ENCODE measurements around the gene PSMD5.

PSMD5 gene

DNA sequence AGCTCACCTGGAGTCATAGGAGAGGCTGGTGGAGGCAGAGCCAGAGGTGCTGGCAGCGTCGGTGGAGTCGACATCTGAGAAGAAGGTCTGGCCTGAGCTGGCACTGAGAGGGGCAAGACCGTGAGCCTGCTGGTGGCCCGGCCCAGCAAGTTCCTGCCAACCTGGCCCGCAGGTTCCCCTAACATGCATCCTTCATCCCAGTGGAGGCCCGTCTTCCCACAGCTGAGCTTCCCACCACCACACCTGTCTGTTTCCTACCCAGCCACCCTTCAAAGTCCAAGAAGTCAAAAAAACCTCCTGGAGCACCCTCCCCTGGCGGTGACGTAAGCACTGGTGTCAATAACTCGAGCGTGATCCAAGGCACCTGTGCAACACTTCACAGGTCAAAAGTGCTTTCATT lies 17.4 kb upstream of the PSMD5 start:
- TF ChIP-seq PATZ1 (CRISPR knock-in tag; IDR thresholded peaks at IDR 0.05; ENCODE audit: borderline replicate concordance) (no peak), ISL1 (CRISPR knock-in tag; IDR thresholded peaks at IDR 0.05) (no peak), RARB (CRISPR knock-in tag; IDR thresholded peaks at IDR 0.05) (no peak), TCF4 (CRISPR knock-in tag; IDR thresholded peaks at IDR 0.05; ENCODE audit: borderline replicate concordance) (no peak), SNAI2 (CRISPR knock-in tag; IDR thresholded peaks at IDR 0.05) (no peak), POU6F1 (CRISPR knock-in tag; IDR thresholded peaks at IDR 0.05; ENCODE audit: borderline replicate concordance, low read depth) (no peak), TOX (CRISPR knock-in tag; IDR thresholded peaks at IDR 0.05; ENCODE audit: borderline replicate concordance) (no peak), ZC3H10 (CRISPR knock-in tag; IDR thresholded peaks at IDR 0.05) (no peak), ZFP30 (CRISPR knock-in tag; IDR thresholded peaks at IDR 0.05) (no peak), ZNF8 (CRISPR knock-in tag; IDR thresholded peaks at IDR 0.05) (no peak), BACH2 (CRISPR knock-in tag; IDR thresholded peaks at IDR 0.05; ENCODE audit: borderline replicate concordance) (no peak), GLIS3 (CRISPR knock-in tag; IDR thresholded peaks at IDR 0.05) (no peak), TSHZ2 (CRISPR knock-in tag; IDR thresholded peaks at IDR 0.05) (no peak), PPARA (CRISPR knock-in tag; IDR thresholded peaks at IDR 0.05; ENCODE audit: borderline replicate concordance) (no peak), ZNF565 (CRISPR knock-in tag; conservative IDR thresholded peaks at IDR 0.05; ENCODE audit: low read depth) (no peak), CREB5 (CRISPR knock-in tag; IDR thresholded peaks at IDR 0.05; ENCODE audit: low read depth) (no peak)
- no peak for ATAC-seq

- no peak for ATAC-seq
These were observed 16.6 kb upstream of the PSMD5 start for GRCh38 chr9:120859361-120859760.

More at GRCh38 chr9:120859361-120859760, 16.6 kb upstream of the PSMD5 start:
- no peak for TF ChIP-seq CREB5 (CRISPR knock-in tag; IDR thresholded peaks at IDR 0.05; ENCODE audit: low read depth)
- no peak for TF ChIP-seq ISL1 (CRISPR knock-in tag; IDR thresholded peaks at IDR 0.05)
- no peak for TF ChIP-seq ZFP30 (CRISPR knock-in tag; IDR thresholded peaks at IDR 0.05)
- TF ChIP-seq GLIS3 (CRISPR knock-in tag; IDR thresholded peaks at IDR 0.05), result no peak
- TF ChIP-seq PPARA (CRISPR knock-in tag; IDR thresholded peaks at IDR 0.05; ENCODE audit: borderline replicate concordance), result no peak
- TF ChIP-seq OSR1 (CRISPR knock-in tag; IDR thresholded peaks at IDR 0.05), result no peak
- TF ChIP-seq ZNF565 (CRISPR knock-in tag; conservative IDR thresholded peaks at IDR 0.05; ENCODE audit: low read depth), result no peak
- no peak for TF ChIP-seq ZC3H10 (CRISPR knock-in tag; IDR thresholded peaks at IDR 0.05)
- TF ChIP-seq ZNF70 (CRISPR knock-in tag; IDR thresholded peaks at IDR 0.05), result no peak
- no peak for TF ChIP-seq TCF4 (CRISPR knock-in tag; IDR thresholded peaks at IDR 0.05; ENCODE audit: borderline replicate concordance)
- no peak for TF ChIP-seq SNAI2 (CRISPR knock-in tag; IDR thresholded peaks at IDR 0.05)
- no peak for TF ChIP-seq PATZ1 (CRISPR knock-in tag; IDR thresholded peaks at IDR 0.05; ENCODE audit: borderline replicate concordance)
- no peak for TF ChIP-seq CSDC2 (CRISPR knock-in tag; IDR thresholded peaks at IDR 0.05)
- TF ChIP-seq ARNTL (CRISPR knock-in tag; IDR thresholded peaks at IDR 0.05; ENCODE audit: borderline replicate concordance, low read depth), result no peak
- no peak for TF ChIP-seq BACH2 (CRISPR knock-in tag; IDR thresholded peaks at IDR 0.05; ENCODE audit: borderline replicate concordance)

All from SK-N-SH treated with all-trans-retinoic acid at 6 μM for 48 hours (cell line).